ENCODE data around the gene C7orf25.

The C7orf25 gene

GRCh38 chr7:42876182-42877068 lies 35.4 kb downstream of the C7orf25 start:
- no peak for DNase-seq

DNA sequence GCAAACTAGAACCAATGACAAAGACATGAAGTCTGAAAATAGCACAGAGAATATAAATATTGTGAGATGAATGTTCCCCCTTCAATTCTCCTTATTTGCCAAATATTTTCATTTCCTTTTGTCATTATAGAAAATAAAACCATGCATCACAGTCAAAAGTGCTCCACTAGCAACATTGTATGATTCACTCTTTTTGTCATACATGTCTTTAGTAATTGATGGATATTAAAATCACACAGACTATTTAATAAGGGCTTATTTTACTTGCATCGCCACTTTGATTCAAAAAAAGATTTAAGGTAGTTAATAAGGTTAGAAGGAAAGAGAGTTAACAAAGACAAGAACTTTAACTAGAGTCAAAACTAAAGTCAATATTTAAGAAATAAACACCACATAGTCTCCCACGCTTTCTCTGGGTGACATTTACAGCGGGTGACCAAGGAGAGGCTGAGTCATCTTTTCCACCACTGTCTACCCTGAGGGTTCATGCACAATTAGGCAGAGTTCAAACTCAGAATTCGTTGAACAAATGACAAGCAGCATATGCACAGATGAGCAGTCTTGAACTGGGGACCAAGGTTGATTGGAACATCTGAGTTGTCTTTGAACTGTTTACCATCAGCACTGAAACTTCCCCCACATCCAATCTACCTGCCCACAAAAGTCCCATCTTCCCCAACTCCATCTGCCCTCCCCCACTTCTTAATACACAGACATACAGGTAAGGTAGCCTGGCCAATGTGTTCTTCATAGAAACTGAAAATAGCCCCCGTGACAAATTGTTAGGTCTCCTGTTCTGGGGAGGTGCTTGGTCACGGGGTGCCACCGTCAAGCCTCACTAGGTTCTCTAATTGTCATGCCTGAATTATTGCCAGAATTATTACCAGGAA lies 42.5 kb downstream of the C7orf25 start:
- no peak for DNase-seq

GRCh38 chr7:42868480-42868879 lies 43.4 kb downstream of the C7orf25 start:
- no peak for DNase-seq
